Ascending aorta (tissue), 2 donors: ENCODE results near the gene KCNIP1. TPM values are rescaled to one million over a fixed set of nuclear protein-coding genes. Genes with fewer than 3 reads are reported as not detected.

Experiments
- DNase-seq, 2 donors: peaks; one replicate each; pipeline ENCODE4 v3.0.0-alpha.2; 2019; ENCODE audit warnings: low spot score in 2 of 2
- H3K27ac ChIP-seq, 2 donors: fragments of 200-600 bp; sonication (generic); one replicate each; pipeline ENCODE4 v1.5.1; 2016 to 2017; ENCODE audit warnings: mild to moderate bottlenecking in 1 of 2
- H3K27me3 ChIP-seq: fragments of 200-600 bp; sonication (generic); one replicate; pipeline ENCODE4 v1.5.1; 2017
- H3K36me3 ChIP-seq, 2 donors: fragments of 200-600 bp; sonication (generic); one replicate each; pipeline ENCODE4 v1.5.1; 2016
- H3K4me1 ChIP-seq, 2 donors: fragments of 200-600 bp; sonication (generic); one replicate each; pipeline ENCODE4 v1.5.1; 2016 to 2017; ENCODE audit warnings: mild to moderate bottlenecking in 1 of 2
- H3K4me3 ChIP-seq, 2 donors: fragments of 200-600 bp; sonication (generic); one replicate each; pipeline ENCODE4 v1.5.1; 2016 to 2017; ENCODE audit warnings: mild to moderate bottlenecking in 1 of 2
- H3K9me3 ChIP-seq, 2 donors: fragments of 200-600 bp; sonication (generic); one replicate each; pipeline ENCODE4 v1.5.1; 2016
- CTCF ChIP-seq, 3 experiments: fragments of 200-600 bp in 2 of 3; fragments of 450-650 bp in 1 of 3; sonication (generic) in 2 of 3; IDR thresholded peaks; one replicate each; pipeline ENCODE4 v1.5.1; 2016 to 2019; ENCODE audit warnings: antibody characterized with exemption in 3 of 3, mild to moderate bottlenecking in 1 of 3, moderate library complexity in 1 of 3
- intact Hi-C: fragments of 100-400 bp; cut with DNase I; formaldehyde crosslinking; loops from one replicate; pipeline ENCODE4 v1.15.1; 2023
- total RNA-seq: library from RNA; depleted of rRNA; stranded (reverse); fragments of >200 nt; gene quantifications from one replicate; pipeline ENCODE4 v1.1.0, GENCODE V29; 2016

The KCNIP1 gene
- total RNA-seq, 1 donor from 2014 or later: not detected

- Histone ChIP-seq H3K27me3 (no peaks in the 10 kb centered on the region), H3K4me3 (no peak overlapping the region), H3K27ac (no peak overlapping the region), H3K36me3 (no peaks in the 10 kb centered on the region), H3K4me1 (peaks cover 0 to 6% of the 10 kb centered on the region in 2 donors), H3K9me3 (no peaks in the 10 kb centered on the region)
- TF ChIP-seq CTCF (IDR thresholded peaks at IDR 0.05): no peak
- intact Hi-C loops: loop anchor here (10.0 kb wide), 1 partner anchor 598 kb away; no protein-coding TSS in a partner anchor
- peak in 1 of 2 donors; percentile 33 for DNase-seq
These were observed 243.1 kb downstream of the KCNIP1 start for GRCh38 chr5:170746961-170747340.

GRCh38 chr5:170747357-170747756, 243.5 kb downstream of the KCNIP1 start:
- Histone ChIP-seq H3K27ac (no peak overlapping the region), H3K27me3 (no peaks in the 10 kb centered on the region), H3K36me3 (no peaks in the 10 kb centered on the region), H3K4me3 (no peak overlapping the region), H3K4me1 (peaks cover 0 to 6% of the 10 kb centered on the region in 2 donors), H3K9me3 (no peaks in the 10 kb centered on the region)
- intact Hi-C loops: loop anchor here (10.0 kb wide), 1 partner anchor 597 kb away; no protein-coding TSS in a partner anchor
- TF ChIP-seq CTCF (IDR thresholded peaks at IDR 0.05): no peak
- DNase-seq: peak in 1 of 2 donors; percentile 27

GRCh38 chr5:170747851-170748250, 244.0 kb downstream of the KCNIP1 start:
- no peaks in the 10 kb centered on the region for H3K27me3 ChIP-seq
- no peaks in the 10 kb centered on the region for H3K36me3 ChIP-seq
- H3K4me1 ChIP-seq: peaks cover 0 to 6% of the 10 kb centered on the region in 2 donors
- no peak overlapping the region for H3K27ac ChIP-seq
- peak in 1 of 2 donors; percentile 57 for DNase-seq
- intact Hi-C loops: loop anchor here (10.0 kb wide), 1 partner anchor 597 kb away; no protein-coding TSS in a partner anchor
- TF ChIP-seq CTCF (IDR thresholded peaks at IDR 0.05): no peak
- no peak overlapping the region for H3K4me3 ChIP-seq
- no peaks in the 10 kb centered on the region for H3K9me3 ChIP-seq

GRCh38 chr5:170748951-170749471, 245.2 kb downstream of the KCNIP1 start:
- Histone ChIP-seq H3K4me3 (no peak overlapping the region), H3K27ac (no peak overlapping the region), H3K4me1 (peaks cover 0 to 6% of the 10 kb centered on the region in 2 donors), H3K9me3 (no peaks in the 10 kb centered on the region), H3K27me3 (no peaks in the 10 kb centered on the region), H3K36me3 (no peaks in the 10 kb centered on the region)
- peak in 1 of 2 donors; percentile 47 for DNase-seq
- intact Hi-C loops: loop anchor here (10.0 kb wide), 1 partner anchor 596 kb away; no protein-coding TSS in a partner anchor
- TF ChIP-seq CTCF (IDR thresholded peaks at IDR 0.05): no peak

GRCh38 chr5:170749911-170750431, 246.2 kb downstream of the KCNIP1 start:
- peak in 1 of 2 donors; percentile 43 for DNase-seq
- H3K27me3 ChIP-seq: no peaks in the 10 kb centered on the region
- no peaks in the 10 kb centered on the region for H3K36me3 ChIP-seq
- no peak overlapping the region for H3K27ac ChIP-seq
- TF ChIP-seq CTCF (IDR thresholded peaks at IDR 0.05): no peak
- H3K4me3 ChIP-seq: no peak overlapping the region
- no peaks in the 10 kb centered on the region for H3K9me3 ChIP-seq
- H3K4me1 ChIP-seq: no peaks in the 10 kb centered on the region
- intact Hi-C loops: loop anchor here (10.0 kb wide), 1 partner anchor 595 kb away; no protein-coding TSS in a partner anchor
